HG02852 (cell line): ENCODE results near the gene LRRIQ1.
"Not testable (repeated sequence)": the region's sequence is repeated elsewhere in the genome, so short reads cannot be mapped to it uniquely, and the experiment has no call there.

ENCODE experiments used
- ATAC-seq: cut with Tn5 transposase; IDR thresholded peaks from one replicate; pipeline ENCODE4 v1.9.1; 2021; ENCODE audit warnings: mild to moderate bottlenecking, moderate library complexity; ENCODE audit not compliant: unreplicated experiment

Gene LRRIQ1

GRCh38 chr12:85036234-85036707, at the start of gene LRRIQ1, which contains the start of gene TSPAN19:
TSS of gene LRRIQ1 (plus strand) at chr12:85036351. CDS start at chr12:85038177, 1,826 bp downstream.
TSS of gene TSPAN19 (minus strand) at chr12:85036277. CDS start at chr12:85029946, 6,331 bp downstream.
- peak; percentile 99 for ATAC-seq

GRCh38 chr12:84986586-84986985, 49.6 kb upstream of the LRRIQ1 start:
- ATAC-seq, result no peak

- ATAC-seq, result no peak
Observed at GRCh38 chr12:84994426-84994825, 41.7 kb upstream of the LRRIQ1 start.

- no peak for ATAC-seq
Observed at GRCh38 chr12:84995641-84996040, 40.5 kb upstream of the LRRIQ1 start.

DNA sequence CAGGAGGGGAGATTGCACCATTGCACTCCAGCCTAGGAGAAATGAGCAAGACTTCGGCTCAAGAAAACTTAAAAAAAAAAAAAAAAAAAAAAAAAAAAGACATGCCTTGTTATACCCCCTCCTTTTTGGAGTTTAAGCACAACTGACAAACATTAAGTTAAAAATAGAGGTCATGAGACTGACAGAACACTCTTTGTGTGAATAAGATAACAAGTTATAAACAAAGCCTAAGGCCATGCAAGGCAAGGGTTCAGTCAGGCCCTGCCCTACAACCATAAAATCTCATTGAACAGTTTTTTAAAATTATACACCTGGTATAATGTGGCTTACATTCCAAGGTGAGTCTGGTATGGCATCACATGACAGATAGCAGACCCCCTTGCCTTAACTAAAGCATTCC, 39.4 kb upstream of the LRRIQ1 start:
- no peak for ATAC-seq

DNA sequence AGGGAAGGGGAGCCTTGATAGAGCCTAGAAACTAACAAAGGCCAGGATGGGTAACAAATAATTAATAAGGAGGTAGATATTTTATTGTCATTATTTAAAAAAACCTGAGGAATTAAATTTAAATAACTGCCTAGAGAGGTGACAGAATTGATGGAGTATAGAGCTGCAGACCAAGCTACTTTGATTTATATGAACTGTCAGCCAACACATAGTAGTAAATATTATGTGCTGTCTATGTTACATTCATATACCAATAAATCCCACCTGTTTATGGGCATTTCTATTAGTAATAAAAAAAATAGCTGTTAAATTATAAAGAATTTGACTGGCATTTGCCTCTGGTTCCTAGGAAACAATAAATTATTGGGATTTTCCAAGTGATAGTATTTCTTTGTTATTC, 37.8 kb upstream of the LRRIQ1 start:
- ATAC-seq, result no peak

DNA sequence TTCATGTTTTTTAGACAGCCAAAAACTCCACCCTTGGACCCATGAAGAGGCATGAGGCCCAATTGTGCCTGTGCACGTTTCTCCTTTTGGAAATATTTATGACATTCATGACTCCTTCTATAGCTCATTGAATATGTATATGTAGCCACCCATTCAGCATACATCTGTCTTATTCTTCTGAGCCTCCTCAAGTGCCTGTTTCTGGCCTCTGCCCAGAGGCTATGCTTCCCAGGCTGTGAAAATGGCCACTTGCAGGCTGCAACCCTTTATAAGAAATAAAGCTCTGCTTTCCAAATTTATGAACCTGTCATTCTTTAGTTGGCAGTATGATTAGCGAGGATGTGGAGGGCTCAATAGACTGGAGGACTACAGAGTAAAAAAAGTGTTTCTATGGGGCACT, 35.4 kb upstream of the LRRIQ1 start:
- no peak for ATAC-seq

GRCh38 chr12:85002778-85003296, 33.3 kb upstream of the LRRIQ1 start:
- no peak for ATAC-seq

- ATAC-seq, result no peak
Observed at GRCh38 chr12:85004204-85004603, 31.9 kb upstream of the LRRIQ1 start.

DNA sequence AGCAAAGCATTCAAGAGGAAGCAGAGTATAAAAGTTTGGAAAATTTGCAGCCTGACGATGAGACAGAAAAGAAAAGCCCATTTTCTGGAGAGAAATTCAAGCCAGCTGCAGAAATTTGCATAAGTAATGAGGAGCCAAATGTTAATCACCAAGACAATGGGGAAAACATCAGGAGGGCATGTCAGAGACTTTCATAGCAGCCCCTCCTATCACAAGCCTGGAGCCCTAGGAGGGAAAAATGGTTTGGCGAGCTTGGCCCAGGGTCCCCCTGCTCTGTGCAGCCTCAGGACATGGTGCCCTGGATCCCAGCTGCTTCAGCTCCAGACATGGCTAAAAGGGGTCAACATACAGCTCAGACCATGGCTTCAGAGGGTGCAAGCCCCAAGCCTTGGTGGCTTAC, 31.1 kb upstream of the LRRIQ1 start:
- ATAC-seq, result not testable (repeated sequence)

DNA sequence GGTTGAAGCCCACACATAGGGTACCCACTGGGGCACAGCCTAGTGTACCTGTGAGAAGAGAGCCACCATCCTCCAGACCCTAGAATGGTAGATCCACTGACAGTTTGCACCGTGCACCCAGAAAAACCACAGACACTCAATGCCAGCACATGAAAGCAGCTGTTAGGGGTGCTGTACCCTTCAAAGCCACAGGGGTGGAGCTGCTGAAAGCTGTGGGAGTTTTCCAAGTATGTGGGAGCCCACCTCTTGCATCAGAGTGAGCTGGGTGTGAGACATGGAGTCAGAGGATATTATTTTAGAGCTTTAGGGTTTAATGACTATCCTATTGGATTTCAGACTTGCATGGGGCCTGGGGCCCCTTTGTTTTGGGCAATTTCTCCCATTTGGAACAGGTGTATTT, 30.5 kb upstream of the LRRIQ1 start:
- no peak for ATAC-seq

DNA sequence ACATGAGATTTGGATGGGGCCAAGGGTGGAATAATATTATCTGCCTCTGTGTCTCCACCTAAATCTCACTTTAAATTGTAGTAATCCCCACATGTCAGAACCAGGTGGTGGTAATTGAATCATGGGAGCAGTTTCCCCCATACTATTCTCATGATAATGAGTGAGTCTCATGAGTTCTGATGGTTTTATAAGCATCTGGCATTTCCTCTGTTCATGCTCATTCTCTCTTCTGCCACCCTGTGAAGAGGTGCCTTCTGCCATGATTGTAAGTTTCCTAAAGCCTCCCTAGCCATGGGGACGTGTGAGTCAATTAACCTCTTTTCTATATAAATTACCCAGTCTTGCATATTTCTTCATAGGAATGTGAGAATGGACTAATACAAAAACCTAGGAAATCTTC, 29.9 kb upstream of the LRRIQ1 start:
- ATAC-seq, result no peak

GRCh38 chr12:85007836-85008235, 28.3 kb upstream of the LRRIQ1 start:
- no peak for ATAC-seq

- ATAC-seq, result no peak
Observed at GRCh38 chr12:85016413-85016812, 19.7 kb upstream of the LRRIQ1 start.

- no peak for ATAC-seq
Observed at GRCh38 chr12:85017133-85017532, 19.0 kb upstream of the LRRIQ1 start.

GRCh38 chr12:85017618-85018017, 18.5 kb upstream of the LRRIQ1 start:
- ATAC-seq, result no peak

DNA sequence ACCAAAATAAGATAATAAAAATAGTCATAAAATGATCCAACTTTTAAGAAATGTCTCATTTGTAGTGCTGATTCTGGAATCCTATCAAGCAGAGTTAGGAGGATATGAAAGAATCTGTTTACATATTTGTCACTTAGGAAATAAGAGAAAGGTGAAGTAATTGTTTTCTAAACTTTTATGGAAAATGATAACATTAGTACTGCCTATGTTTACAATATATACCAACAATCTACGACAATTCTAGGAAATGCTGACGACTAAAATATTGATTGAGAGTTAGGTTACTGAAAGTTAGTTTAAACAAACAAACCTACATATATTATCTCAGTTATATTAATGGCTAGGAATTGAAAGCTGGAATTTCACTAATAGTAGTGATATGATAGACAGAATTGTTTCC, 18.1 kb upstream of the LRRIQ1 start:
- no peak for ATAC-seq

GRCh38 chr12:85029456-85029855, 6.7 kb upstream of the LRRIQ1 start:
- no peak for ATAC-seq

DNA sequence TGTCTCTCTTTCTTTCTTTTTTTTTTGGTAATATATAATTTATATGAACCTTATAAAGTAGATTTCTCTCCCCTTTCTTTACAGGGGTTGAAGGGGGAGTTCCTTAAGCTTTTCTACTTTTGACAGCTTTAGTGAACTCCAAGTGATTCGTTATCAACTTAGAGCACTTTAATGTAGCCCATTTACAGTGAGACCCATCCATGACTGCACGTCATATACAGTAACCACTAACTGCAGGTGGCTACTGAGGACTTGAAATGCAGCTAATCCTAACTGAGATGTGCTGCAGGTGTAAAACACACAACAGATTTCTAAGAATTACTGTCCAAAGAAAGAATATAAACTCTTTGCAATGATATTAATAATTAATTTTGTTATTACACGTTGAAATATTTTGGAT, 582 bp downstream of the LRRIQ1 start:
- ATAC-seq, result no peak

DNA sequence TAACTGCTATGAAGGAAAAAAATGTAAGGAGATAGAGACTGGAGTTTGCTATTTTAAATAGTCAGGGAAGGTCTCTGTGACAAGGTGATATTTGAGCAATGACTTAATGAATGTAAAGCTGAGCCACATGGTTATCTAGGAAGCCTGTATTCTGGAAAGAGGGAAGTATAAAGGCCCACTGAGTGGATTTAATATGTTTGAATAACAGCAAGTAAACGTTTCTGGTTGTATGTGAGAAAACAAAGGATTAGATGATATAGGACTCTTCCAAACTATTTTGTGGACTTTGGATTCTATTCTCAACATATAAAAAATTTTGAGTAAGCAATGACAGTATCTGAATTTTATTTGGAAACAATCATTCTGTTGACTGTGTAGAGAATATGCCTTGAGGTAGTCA, 5.2 kb downstream of the LRRIQ1 start:
- ATAC-seq, result no peak

GRCh38 chr12:85043829-85044228, 7.7 kb downstream of the LRRIQ1 start:
- no peak for ATAC-seq

DNA sequence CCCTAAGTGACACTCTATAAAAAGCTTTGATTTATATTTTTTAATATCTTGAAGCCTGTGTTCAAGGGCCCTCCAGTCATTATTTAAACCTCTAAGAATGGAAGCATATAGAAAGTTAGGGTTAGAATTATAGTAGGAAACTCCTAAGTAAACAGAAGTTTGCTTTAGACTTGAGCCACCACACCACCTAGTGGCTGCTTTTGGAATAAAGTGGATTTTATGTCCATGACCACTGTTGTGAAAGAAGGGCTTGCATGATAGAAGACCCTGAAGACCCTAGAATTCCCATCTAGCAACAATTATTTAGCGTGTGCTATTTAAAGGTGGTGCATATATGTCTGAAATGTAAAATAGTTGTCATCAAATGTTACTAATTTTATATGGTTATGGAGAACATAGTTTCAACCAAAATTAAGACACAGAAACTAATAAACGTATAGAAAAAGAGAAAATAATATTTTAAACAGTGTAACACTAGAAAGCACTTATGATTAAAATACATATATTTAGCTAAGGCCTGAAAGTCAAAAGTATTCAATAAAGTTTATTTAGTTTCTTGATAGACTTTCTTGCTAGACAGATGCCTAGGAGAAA, 21.3 kb downstream of the LRRIQ1 start:
- ATAC-seq, result peak; percentile 82

GRCh38 chr12:85058339-85058738, 22.2 kb downstream of the LRRIQ1 start:
- ATAC-seq, result peak; percentile 45
